Measurements from ENCODE around the gene PSRC1.

Gene PSRC1

DNA sequence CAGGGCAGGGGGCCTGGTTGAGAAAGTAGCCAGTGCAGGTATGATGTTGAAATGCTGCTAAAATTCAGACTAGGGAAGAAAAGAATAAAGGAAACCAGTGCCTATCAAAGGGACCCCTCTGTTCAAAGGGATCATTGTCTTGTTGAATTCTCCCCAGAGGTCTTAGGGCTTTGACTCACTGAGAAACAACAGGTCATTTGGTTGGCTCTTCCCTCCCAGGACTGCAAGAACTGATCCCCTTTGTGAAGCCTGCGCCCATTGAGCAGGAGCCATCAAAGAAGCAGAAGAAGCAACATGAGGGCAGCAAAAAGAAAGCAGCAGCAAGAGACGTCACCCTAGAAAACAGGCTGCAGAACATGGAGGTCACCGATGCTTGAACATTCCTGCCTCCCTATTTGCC lies 45.4 kb downstream of the PSRC1 start:
- TF ChIP-seq, protein P1, sequence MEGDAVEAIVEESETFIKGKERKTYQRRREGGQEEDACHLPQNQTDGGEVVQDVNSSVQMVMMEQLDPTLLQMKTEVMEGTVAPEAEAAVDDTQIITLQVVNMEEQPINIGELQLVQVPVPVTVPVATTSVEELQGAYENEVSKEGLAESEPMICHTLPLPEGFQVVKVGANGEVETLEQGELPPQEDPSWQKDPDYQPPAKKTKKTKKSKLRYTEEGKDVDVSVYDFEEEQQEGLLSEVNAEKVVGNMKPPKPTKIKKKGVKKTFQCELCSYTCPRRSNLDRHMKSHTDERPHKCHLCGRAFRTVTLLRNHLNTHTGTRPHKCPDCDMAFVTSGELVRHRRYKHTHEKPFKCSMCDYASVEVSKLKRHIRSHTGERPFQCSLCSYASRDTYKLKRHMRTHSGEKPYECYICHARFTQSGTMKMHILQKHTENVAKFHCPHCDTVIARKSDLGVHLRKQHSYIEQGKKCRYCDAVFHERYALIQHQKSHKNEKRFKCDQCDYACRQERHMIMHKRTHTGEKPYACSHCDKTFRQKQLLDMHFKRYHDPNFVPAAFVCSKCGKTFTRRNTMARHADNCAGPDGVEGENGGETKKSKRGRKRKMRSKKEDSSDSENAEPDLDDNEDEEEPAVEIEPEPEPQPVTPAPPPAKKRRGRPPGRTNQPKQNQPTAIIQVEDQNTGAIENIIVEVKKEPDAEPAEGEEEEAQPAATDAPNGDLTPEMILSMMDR (IDR thresholded peaks at IDR 0.05; ENCODE audit: low read depth, low read length, missing control alignments), result no peak
- no peak overlapping the region for H3K4me3 ChIP-seq (ENCODE audit: low read depth, low read length)
- no peak for DNase-seq (ENCODE audit: low read depth)

DNA sequence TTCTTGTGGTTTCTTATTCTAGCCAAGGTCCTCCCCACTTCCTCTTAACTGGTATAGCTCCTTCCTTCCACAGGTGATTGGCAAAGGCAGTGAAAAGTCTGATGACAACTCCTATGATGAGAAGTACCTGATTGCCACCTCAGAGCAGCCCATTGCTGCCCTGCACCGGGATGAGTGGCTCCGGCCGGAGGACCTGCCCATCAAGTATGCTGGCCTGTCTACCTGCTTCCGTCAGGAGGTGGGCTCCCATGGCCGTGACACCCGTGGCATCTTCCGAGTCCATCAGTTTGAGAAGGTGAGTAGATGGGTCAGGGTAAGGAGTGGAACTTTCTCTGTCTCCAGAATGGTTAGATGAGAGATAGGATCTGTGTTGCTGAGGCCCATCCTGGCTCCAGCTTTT lies 47.8 kb downstream of the PSRC1 start:
- TF ChIP-seq, protein P1 (IDR thresholded peaks at IDR 0.05; ENCODE audit: low read depth, low read length, missing control alignments), result no peak
- no peak overlapping the region for H3K4me3 ChIP-seq (ENCODE audit: low read depth, low read length)
- DNase-seq (ENCODE audit: low read depth), result no peak

DNA sequence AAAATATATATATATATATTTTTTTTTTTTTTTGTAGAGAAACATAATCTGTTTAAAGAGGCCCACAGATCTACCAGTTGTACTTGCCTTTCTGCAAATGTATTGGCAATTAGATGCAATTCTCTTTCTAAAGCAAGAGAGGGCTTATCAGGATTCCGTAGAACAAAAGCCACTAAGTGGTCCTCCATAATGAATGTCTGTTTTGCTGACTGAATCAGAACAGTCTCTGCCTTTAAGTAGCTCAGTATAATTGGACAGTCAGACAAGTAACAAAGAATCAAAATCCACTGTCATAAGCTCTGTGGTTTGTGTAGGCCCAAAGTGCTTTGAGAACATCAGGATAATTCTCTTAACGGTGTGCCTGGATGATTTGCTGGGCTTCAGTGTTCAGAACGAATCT lies 51.9 kb downstream of the PSRC1 start:
- no peak for DNase-seq (ENCODE audit: low read depth)
- TF ChIP-seq, protein P1 (IDR thresholded peaks at IDR 0.05; ENCODE audit: low read depth, low read length, missing control alignments), result no peak
- H3K4me3 ChIP-seq (ENCODE audit: low read depth, low read length), result no peak overlapping the region
